ENCODE results near the gene NT5E. TPM values are rescaled to one million over a fixed set of nuclear protein-coding genes. Genes with fewer than 3 reads are reported as not detected.
A peak's percentile ranks its signal among the peaks of the same experiment; 100 is the strongest.

NT5E gene
- total RNA-seq, 1 experiment from 2014 or later = 15.8 TPM

- H3K27me3 ChIP-seq (ENCODE audit: low read length) = no peaks in the 10 kb centered on the region
- DNase-seq (peak; percentile 92), ATAC-seq (peak; percentile 69)
- H3K36me3 ChIP-seq (ENCODE audit: low read depth, low read length) = no peaks in the 10 kb centered on the region
- no peak for TF ChIP-seq CTCF (conservative IDR thresholded peaks at IDR 0.05; ENCODE audit: low read depth, low read length)
- 0 out of 2 replicates have a peak, but pooled peaks have one; percentile 26 for TF ChIP-seq EZH2phosphoT487 (IDR thresholded peaks at IDR 0.05; ENCODE audit: borderline replicate concordance, low read length)
- peak overlapping the region; percentile 96 for H3K27ac ChIP-seq (ENCODE audit: low read length)
- peak overlapping the region; percentile 73 for H3K4me2 ChIP-seq (ENCODE audit: low read length)
- intact Hi-C loops (cut with micrococcal nuclease) = loop anchor here (1.0 to 2.0 kb wide), 3 partner anchors 9 to 105 kb away; partner anchors contain the start of gene NT5E
- peaks cover 66% of the 10 kb centered on the region for H3K4me1 ChIP-seq (ENCODE audit: insufficient read depth, low read length)
- CTCF ChIA-PET = interaction anchor here (1.0 kb wide), 1 partner anchor 10 kb away, joined by 7 read pairs; the partner anchor contains the start of gene NT5E
- no peak overlapping the region for H2AFZ ChIP-seq (ENCODE audit: low read length)
- H3K9me3 ChIP-seq (ENCODE audit: low read length) = no peaks in the 10 kb centered on the region
- no peaks in the 10 kb centered on the region for H3K9me2 ChIP-seq (replicated peaks; ENCODE audit: low read length)
- H3K4me3 ChIP-seq (ENCODE audit: low read length) = peak overlapping the region; percentile 28; the same call in 1 of the 2 replicates
- BruUV-seq (replicated peaks) = no TSS peak
- POLR2A ChIA-PET (ENCODE audit: unreplicated experiment) = interaction anchor here (0.5 to 1.5 kb wide), 4 partner anchors 9 to 102 kb away, joined by 3 to 30 read pairs (median 3); partner anchors contain the start of gene NT5E
- H3F3A ChIP-seq (ENCODE audit: low read length, unreplicated experiment) = no peaks in the 10 kb centered on the region
- no peaks in the 10 kb centered on the region for H4K20me1 ChIP-seq (ENCODE audit: low read length)
- peak overlapping the region; percentile 72 for H3K9ac ChIP-seq (ENCODE audit: low read length)
- H3K79me2 ChIP-seq (ENCODE audit: low read length) = no peaks in the 10 kb centered on the region
Observed at GRCh38 chr6:85459224-85459901, 9.5 kb downstream of the NT5E start.

GRCh38 chr6:85460154-85460920 lies 10.5 kb downstream of the NT5E start:
- Histone ChIP-seq H3K36me3 (ENCODE audit: low read depth, low read length) (no peaks in the 10 kb centered on the region), H3K27me3 (ENCODE audit: low read length) (no peaks in the 10 kb centered on the region), H3K79me2 (ENCODE audit: low read length) (no peaks in the 10 kb centered on the region), H3K9me2 (replicated peaks; ENCODE audit: low read length) (no peaks in the 10 kb centered on the region), H3F3A (ENCODE audit: low read length, unreplicated experiment) (no peaks in the 10 kb centered on the region), H3K9me3 (ENCODE audit: low read length) (no peaks in the 10 kb centered on the region), H4K20me1 (ENCODE audit: low read length) (no peaks in the 10 kb centered on the region), H3K4me1 (ENCODE audit: insufficient read depth, low read length) (peaks cover 73% of the 10 kb centered on the region), H3K9ac (ENCODE audit: low read length) (peak overlapping the region; percentile 72), H3K4me2 (ENCODE audit: low read length) (peak overlapping the region; percentile 73), H3K4me3 (ENCODE audit: low read length) (no peak overlapping the region), H2AFZ (ENCODE audit: low read length) (no peak overlapping the region), H3K27ac (ENCODE audit: low read length) (peak overlapping the region; percentile 96)
- ChIA-PET CTCF (interaction anchor here (0.6 kb wide), 1 partner anchor 14 kb away, joined by 3 read pairs; no protein-coding TSS in a partner anchor), POLR2A (ENCODE audit: unreplicated experiment) (interaction anchor here (1.5 kb wide), 1 partner anchor 10 kb away, joined by 30 read pairs; the partner anchor contains the start of gene NT5E)
- intact Hi-C loops (cut with micrococcal nuclease) = no loop called here
- TF ChIP-seq EZH2 (IDR thresholded peaks at IDR 0.05; ENCODE audit: low read length, unreplicated experiment) = no peak
- 0 out of 2 replicates have a peak, but pooled peaks have one; percentile 15 for TF ChIP-seq CTCF (conservative IDR thresholded peaks at IDR 0.05; ENCODE audit: low read depth, low read length)
- no peak for ATAC-seq
- DNase-seq = no peak
- BruUV-seq (replicated peaks) = no TSS peak
